SK-N-SH (cell line): ENCODE measurements around the gene FBXL7.

Experiments used
- CHD2 ChIP-seq: fragments of 150-350 bp; IDR thresholded peaks from 2 replicates; pipeline ENCODE4 v1.6.1; 2018; ENCODE audit warnings: low read length; ENCODE audit not compliant: partially characterized antibody
- PBX3 ChIP-seq: IDR thresholded peaks from 2 replicates; pipeline ENCODE4; 2012
- POLR2AphosphoS5 ChIP-seq: IDR thresholded peaks from 2 replicates; pipeline ENCODE4 v1.6.1; 2012; ENCODE audit warnings: low read depth, low read length
- RAD21 ChIP-seq: IDR thresholded peaks from 2 replicates; pipeline ENCODE4 v1.6.1; 2012; ENCODE audit warnings: mild to moderate bottlenecking, low read length
- YY1 ChIP-seq: IDR thresholded peaks from 2 replicates; pipeline ENCODE4 v1.4.0; 2012; ENCODE audit warnings: low read depth, mild to moderate bottlenecking
- TF ChIP-seq, protein P1 (sequence below): fragments of 200-600 bp; sonication (generic); IDR thresholded peaks from 2 replicates; pipeline ENCODE4 v1.6.1; 2017; ENCODE audit warnings: antibody characterized with exemption, mild to moderate bottlenecking, moderate library complexity

DNA sequence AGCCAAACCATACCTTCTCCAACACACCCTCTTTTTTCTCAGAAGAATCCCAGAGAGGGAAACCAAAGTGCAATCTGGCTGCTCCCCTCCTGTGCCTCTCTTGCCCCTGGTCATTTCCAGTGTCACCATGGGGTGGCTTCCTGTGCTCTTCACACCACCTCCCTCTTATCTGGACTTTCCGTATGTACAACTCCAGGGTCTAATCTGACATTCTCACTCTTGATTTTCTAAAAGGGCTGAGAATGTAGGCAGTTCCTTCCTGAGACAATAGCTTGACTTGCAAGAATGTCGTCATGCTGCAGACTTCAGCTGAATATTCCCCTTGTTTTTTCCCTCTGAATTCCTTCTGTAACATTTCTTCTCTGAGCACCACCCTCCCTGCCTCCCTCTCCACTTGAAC is 110.2 kb downstream of the FBXL7 start:
- no peak for TF ChIP-seq POLR2AphosphoS5
- no peak for TF ChIP-seq CHD2
- TF ChIP-seq, protein P1, sequence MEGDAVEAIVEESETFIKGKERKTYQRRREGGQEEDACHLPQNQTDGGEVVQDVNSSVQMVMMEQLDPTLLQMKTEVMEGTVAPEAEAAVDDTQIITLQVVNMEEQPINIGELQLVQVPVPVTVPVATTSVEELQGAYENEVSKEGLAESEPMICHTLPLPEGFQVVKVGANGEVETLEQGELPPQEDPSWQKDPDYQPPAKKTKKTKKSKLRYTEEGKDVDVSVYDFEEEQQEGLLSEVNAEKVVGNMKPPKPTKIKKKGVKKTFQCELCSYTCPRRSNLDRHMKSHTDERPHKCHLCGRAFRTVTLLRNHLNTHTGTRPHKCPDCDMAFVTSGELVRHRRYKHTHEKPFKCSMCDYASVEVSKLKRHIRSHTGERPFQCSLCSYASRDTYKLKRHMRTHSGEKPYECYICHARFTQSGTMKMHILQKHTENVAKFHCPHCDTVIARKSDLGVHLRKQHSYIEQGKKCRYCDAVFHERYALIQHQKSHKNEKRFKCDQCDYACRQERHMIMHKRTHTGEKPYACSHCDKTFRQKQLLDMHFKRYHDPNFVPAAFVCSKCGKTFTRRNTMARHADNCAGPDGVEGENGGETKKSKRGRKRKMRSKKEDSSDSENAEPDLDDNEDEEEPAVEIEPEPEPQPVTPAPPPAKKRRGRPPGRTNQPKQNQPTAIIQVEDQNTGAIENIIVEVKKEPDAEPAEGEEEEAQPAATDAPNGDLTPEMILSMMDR = no peak
- no peak for TF ChIP-seq PBX3
- TF ChIP-seq RAD21 = no peak
- TF ChIP-seq YY1 = no peak
